ENCODE measurements around the gene GYG1. TPM values are rescaled to one million over a fixed set of nuclear protein-coding genes. Genes with fewer than 3 reads are reported as not detected.

GYG1 gene
- total and polyA plus RNA-seq, 4 donors, result 9.2 to 16.7 (median 13.4) TPM

GRCh38 chr3:149037684-149038083 is 46.3 kb downstream of the GYG1 start:
- no peak for DNase-seq (ENCODE audit: low spot score)
- H3K4me1 ChIP-seq (ENCODE audit: control insufficient read depth in 4 of 4, insufficient read depth in 4 of 4, low read length in 3 of 4), result peaks cover 3 to 10% (median 6%) of the 10 kb centered on the region in 4 donors
- TF ChIP-seq FOXA1 (IDR thresholded peaks at IDR 0.05), result no peak
- TF ChIP-seq, protein P1, sequence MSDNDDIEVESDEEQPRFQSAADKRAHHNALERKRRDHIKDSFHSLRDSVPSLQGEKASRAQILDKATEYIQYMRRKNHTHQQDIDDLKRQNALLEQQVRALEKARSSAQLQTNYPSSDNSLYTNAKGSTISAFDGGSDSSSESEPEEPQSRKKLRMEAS (IDR thresholded peaks at IDR 0.05), result peak; percentile 39
- peak in 1 of 2 donors; percentile 16 for TF ChIP-seq RAD21 (IDR thresholded peaks at IDR 0.05)
- peak; percentile 66 for TF ChIP-seq HNF4G (IDR thresholded peaks at IDR 0.05)
- no peak for TF ChIP-seq FOXA2 (IDR thresholded peaks at IDR 0.05)
- TF ChIP-seq HNF4A (conservative IDR thresholded peaks at IDR 0.05), result peak; percentile 86 to 89
- no peak for TF ChIP-seq JUND (IDR thresholded peaks at IDR 0.05)
- TF ChIP-seq ZBTB33 (IDR thresholded peaks at IDR 0.05), result peak; percentile 22
- TF ChIP-seq RXRA (IDR thresholded peaks at IDR 0.05), result peak; percentile 85 to 88
- TF ChIP-seq SP1 (IDR thresholded peaks at IDR 0.05), result peak; percentile 96
- peak; percentile 20 for TF ChIP-seq YY1 (IDR thresholded peaks at IDR 0.05)
- H3K4me3 ChIP-seq (ENCODE audit: low read depth in 1 of 3, low read length in 3 of 3), result no peak overlapping the region
- H3K27me3 ChIP-seq (ENCODE audit: control insufficient read depth in 4 of 4, insufficient read depth in 4 of 4, low read length in 3 of 4), result no peaks in the 10 kb centered on the region
- no peaks in the 10 kb centered on the region for H3K9me3 ChIP-seq (ENCODE audit: control insufficient read depth in 4 of 4, low read length in 3 of 4)
- 46% methylated on average over 4 of the region's 4 CpGs for WGBS
- H3K36me3 ChIP-seq (ENCODE audit: control insufficient read depth in 4 of 4, insufficient read depth in 3 of 4, low read depth in 1 of 4, low read length in 3 of 4), result peaks cover 0 to 3% (median 2%) of the 10 kb centered on the region in 4 donors
- H3K9ac ChIP-seq (ENCODE audit: low read depth in 1 of 2, low read length in 2 of 2), result peak overlapping the region in 1 of 2 donors; percentile 57
- peak overlapping the region; percentile 50 to 72 for H3K27ac ChIP-seq (ENCODE audit: low read depth in 1 of 2, low read length in 2 of 2)

GRCh38 chr3:149038322-149038721 is 47.0 kb downstream of the GYG1 start:
- no peak for DNase-seq (ENCODE audit: low spot score)
- H3K9ac ChIP-seq (ENCODE audit: low read depth in 1 of 2, low read length in 2 of 2), result peak overlapping the region in 1 of 2 donors; percentile 57
- no peaks in the 10 kb centered on the region for H3K9me3 ChIP-seq (ENCODE audit: control insufficient read depth in 4 of 4, low read length in 3 of 4)
- peaks cover 3 to 10% (median 6%) of the 10 kb centered on the region in 4 donors for H3K4me1 ChIP-seq (ENCODE audit: control insufficient read depth in 4 of 4, insufficient read depth in 4 of 4, low read length in 3 of 4)
- WGBS, result 45% methylated on average over 2 of the region's 2 CpGs
- no peaks in the 10 kb centered on the region for H3K27me3 ChIP-seq (ENCODE audit: control insufficient read depth in 4 of 4, insufficient read depth in 4 of 4, low read length in 3 of 4)
- no peak overlapping the region for H3K4me3 ChIP-seq (ENCODE audit: low read depth in 1 of 3, low read length in 3 of 3)
- no peak for TF ChIP-seq HNF4G (IDR thresholded peaks at IDR 0.05)
- TF ChIP-seq RAD21 (IDR thresholded peaks at IDR 0.05), result no peak
- no peak for TF ChIP-seq REST (IDR thresholded peaks at IDR 0.05)
- TF ChIP-seq RXRA (IDR thresholded peaks at IDR 0.05), result no peak
- TF ChIP-seq HNF4A (conservative IDR thresholded peaks at IDR 0.05), result no peak
- no peak for TF ChIP-seq TAF1 (conservative IDR thresholded peaks at IDR 0.05)
- no peak for TF ChIP-seq EGR1 (IDR thresholded peaks at IDR 0.05; ENCODE audit: low read depth in 2 of 2)
- TF ChIP-seq JUND (IDR thresholded peaks at IDR 0.05), result no peak
- TF ChIP-seq FOXA1 (IDR thresholded peaks at IDR 0.05), result no peak
- H3K27ac ChIP-seq (ENCODE audit: low read depth in 1 of 2, low read length in 2 of 2), result peak overlapping the region in 1 of 2 donors; percentile 72
- H3K36me3 ChIP-seq (ENCODE audit: control insufficient read depth in 4 of 4, insufficient read depth in 3 of 4, low read depth in 1 of 4, low read length in 3 of 4), result peaks cover 0 to 3% (median 2%) of the 10 kb centered on the region in 4 donors

All from liver (tissue), 9 donors.